CD4-positive, alpha-beta T cell treated with Interleukin-15 for 1 hour (primary cell): ENCODE results near the gene TMEM117.
"Not testable (repeated sequence)": the region's sequence is repeated elsewhere in the genome, so short reads cannot be mapped to it uniquely, and the experiment has no call there.

Experiments used
- DNase-seq: peaks from one replicate; pipeline ENCODE4 v3.0.0-alpha.2; 2020

Gene TMEM117

DNA sequence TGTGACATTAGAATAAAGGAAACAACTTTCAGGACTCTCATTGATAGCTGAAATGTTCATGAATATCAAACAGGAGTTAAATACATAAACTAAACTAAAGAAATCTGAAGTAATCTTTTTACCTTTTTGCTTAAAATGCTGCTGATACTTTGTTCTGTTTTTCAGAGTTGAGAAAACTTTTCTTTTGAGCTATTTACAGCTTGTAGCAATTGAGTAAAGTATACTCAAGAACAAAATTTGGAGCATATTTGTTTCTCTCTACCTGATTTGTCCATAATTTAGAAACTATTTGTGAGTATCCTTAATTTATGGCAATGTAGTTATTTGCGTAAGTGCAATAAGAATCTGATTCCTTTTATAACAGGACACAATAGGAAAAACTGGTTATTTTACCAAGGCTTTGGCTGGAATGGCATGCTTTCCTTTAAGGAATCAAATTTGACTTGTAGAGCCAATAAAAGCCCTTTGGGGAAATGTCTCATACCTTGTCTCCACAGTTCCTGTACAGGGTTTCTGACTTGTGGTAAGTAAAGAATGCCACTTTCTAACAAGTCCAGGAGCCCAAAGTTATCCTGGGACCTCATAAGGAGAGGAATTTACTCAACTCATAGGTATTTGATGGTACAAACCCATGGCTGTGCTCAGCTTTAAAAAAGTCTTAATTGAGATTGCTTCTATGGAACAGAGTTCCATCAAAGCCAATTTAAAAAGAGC is 195.7 kb downstream of the TMEM117 start:
- DNase-seq: no peak

GRCh38 chr12:44034906-44035305 is 199.0 kb downstream of the TMEM117 start:
- DNase-seq: no peak

- no peak for DNase-seq
Measured at GRCh38 chr12:44036875-44037443, 201.1 kb downstream of the TMEM117 start.

DNA sequence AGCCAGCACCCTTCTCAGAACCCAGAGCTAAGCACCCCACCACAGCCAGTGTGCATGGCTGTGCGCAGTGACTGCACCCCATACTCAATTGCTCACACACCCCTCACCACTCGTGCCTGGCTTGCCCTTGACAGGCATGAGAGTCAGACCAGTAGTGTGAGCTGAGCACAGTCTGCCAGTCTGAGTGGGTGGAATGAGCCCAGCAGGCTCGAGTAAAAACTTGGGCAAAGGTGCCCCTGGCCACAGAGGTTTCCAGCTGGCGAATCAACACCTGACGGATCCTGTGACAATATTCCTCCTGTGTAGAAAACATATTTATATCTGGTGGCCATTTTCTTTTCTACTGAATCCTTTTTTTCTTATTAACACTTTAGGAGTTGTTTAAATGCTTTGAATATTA is 202.5 kb downstream of the TMEM117 start:
- DNase-seq: no peak

DNA sequence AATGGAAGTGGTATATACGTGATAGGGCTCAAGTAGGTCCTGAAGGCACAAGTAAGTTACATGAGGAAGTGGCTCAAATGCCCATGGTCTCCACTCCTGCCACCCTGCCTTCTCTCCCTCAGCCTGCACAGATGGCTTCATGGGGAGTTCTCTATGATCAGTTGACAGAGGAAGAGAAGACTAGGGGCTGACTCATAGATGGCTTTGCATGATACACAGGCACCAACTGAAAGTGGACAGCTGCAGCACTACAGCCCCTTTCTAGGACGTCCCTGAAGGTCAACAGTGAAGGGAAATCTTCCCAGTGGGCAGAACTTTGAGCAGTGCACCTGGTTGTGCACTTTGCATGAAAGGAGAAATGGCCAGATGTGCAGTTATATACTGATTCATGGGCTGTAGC is 208.6 kb downstream of the TMEM117 start:
- not testable (repeated sequence) for DNase-seq

GRCh38 chr12:44046732-44047417 is 211.0 kb downstream of the TMEM117 start:
- DNase-seq: no peak

- DNase-seq: no peak
Measured at GRCh38 chr12:44052554-44052953, 216.7 kb downstream of the TMEM117 start.

- no peak for DNase-seq
Measured at GRCh38 chr12:44053549-44054127, 217.8 kb downstream of the TMEM117 start.

- DNase-seq: no peak
Measured at GRCh38 chr12:44054281-44054680, 218.4 kb downstream of the TMEM117 start.

GRCh38 chr12:44058366-44058765 is 222.5 kb downstream of the TMEM117 start:
- DNase-seq: no peak

- no peak for DNase-seq
Measured at GRCh38 chr12:44059476-44059875, 223.6 kb downstream of the TMEM117 start.

DNA sequence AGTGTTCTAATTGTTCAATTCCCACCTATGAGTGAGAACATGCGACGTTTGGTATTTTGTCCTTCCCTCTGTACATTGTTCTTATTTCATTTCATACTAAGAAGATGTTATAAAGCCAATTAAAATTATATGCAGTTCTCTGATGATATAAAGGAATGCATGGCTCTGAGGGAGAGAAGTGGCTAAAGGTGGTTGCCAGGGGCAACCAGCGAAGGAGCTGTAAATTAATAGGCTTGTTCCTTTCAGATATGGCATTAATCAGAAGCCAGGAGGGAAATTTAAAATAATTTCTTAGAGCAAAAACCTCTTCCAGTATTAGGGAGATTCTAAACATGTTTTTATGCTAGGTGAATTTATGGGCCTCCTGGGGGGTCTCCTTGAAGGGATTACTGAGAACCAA is 227.8 kb downstream of the TMEM117 start:
- DNase-seq: no peak

DNA sequence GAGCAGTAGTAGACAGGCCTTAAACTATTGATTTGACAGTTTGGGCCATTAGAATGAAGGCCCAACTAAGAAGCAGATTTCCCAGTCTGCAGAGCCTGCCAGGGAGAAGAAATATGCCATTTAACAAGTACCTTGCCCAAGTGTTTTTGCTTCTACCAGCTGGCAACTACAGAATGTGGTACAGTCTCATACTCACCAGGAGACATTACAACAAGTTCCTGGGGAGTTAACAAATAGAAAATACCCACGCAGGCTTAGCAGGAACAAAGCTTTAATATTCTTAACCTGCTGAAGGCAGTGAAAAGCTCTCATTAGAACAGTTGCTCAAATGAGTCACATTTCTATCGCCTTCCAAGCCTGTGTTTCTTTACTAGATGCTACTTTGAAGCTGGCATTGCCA is 241.0 kb downstream of the TMEM117 start:
- DNase-seq: no peak

DNA sequence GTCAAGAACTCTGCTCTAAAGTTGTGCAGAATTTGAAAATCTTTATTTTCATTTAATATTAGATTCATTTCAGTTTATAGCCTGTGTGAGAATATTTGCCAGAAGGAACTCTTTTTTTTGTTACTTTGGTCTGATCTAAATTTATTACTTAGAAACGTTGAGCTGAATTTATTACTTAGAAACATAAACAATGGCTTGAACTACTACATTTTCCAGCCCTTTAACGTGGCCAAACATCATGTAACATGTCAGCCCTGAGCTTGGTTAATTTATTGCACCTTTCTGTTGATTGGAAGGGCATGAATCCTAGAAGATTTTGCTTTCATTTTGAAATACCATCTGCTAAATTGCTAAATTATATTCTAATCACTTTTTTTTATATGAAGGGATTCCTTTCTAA is 241.4 kb downstream of the TMEM117 start:
- DNase-seq: no peak

GRCh38 chr12:44078273-44078672 is 242.4 kb downstream of the TMEM117 start:
- no peak for DNase-seq

DNA sequence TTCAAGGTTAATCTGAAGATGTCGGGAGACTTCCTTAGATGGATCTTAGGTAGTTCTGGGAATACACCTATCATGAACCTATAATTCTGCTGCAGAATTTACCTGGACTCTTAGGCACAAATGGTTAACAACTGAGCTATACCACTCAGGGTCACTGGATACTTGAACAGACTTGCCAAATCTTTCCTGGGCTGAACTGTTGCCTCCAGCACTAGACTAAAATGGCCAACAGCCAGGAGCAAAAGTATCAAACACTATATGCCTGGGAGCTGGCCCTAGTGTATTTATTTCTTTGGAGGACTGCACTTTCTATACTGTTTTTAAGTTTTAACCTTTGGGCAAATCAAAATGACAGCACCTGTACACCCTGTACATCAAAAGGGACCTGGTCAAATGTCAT is 252.8 kb downstream of the TMEM117 start:
- no peak for DNase-seq

GRCh38 chr12:44091948-44092606 is 256.2 kb downstream of the TMEM117 start:
- no peak for DNase-seq

DNA sequence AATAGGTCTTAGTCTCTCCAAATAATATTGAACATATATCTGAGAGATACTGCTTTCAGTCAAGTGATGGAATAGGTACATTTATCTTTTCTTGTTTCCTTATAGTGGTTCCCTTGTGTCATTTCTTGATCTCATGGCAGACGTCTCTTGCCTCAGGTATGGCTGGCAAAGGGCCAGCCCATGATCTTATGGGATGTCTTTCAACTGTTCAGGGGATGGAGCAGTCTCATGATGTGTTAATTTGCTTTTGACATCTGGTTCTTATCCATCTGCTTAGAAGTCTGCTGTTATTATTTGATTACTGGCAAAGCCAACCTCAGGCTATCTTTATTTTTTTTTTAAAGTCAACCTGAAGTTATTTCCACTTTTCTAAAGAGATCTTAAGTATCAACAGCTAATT is 262.9 kb downstream of the TMEM117 start:
- no peak for DNase-seq

- no peak for DNase-seq
Measured at GRCh38 chr12:44099486-44099885, 263.6 kb downstream of the TMEM117 start.

GRCh38 chr12:44100264-44100663 is 264.4 kb downstream of the TMEM117 start:
- no peak for DNase-seq

DNA sequence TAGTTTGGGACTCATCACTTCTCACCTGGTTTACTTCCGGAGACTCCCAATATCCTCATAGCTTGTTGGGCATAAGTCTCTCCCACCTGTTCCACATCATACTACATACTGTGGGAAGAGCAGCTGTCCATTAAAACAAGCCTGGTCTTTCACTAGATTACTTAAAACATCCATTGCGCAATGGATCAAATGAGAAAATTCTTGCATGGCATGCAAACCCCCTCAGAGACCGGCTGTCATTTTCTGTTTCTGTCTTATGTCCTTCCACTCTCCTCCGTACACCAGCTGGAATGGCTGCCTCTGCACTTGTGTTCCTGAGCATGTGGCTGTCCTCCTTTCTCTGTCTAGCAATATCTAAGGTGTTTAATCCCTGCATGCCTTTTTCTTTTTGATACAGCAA is 265.6 kb downstream of the TMEM117 start:
- DNase-seq: no peak

DNA sequence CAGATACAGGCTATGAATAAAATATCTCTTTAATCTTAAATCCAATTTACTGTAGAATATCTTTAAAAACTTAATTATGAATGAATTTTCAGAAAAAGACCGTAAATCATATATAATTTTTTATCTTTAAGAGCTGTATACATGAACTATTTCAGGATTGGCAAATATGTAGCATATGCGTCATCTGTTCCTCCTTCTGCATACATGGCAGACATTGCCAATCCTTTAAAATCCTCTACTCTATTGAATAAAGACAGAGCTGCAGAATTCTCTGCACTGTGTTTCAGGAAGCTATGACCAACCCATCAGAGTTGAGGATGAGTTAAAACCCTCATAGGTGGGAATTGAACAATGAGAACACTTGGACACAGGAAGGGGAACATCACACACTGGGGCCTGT is 279.0 kb downstream of the TMEM117 start:
- DNase-seq: no peak

- DNase-seq: no peak
Measured at GRCh38 chr12:44117337-44117736, 281.5 kb downstream of the TMEM117 start.
